ENCODE measurements around the gene ZRANB1. TPM values are rescaled to one million over a fixed set of nuclear protein-coding genes. Genes with fewer than 3 reads are reported as not detected.

The ZRANB1 gene
- total and polyA plus RNA-seq, 2 experiments from 2014 or later: 4.2 to 26.7 TPM

DNA sequence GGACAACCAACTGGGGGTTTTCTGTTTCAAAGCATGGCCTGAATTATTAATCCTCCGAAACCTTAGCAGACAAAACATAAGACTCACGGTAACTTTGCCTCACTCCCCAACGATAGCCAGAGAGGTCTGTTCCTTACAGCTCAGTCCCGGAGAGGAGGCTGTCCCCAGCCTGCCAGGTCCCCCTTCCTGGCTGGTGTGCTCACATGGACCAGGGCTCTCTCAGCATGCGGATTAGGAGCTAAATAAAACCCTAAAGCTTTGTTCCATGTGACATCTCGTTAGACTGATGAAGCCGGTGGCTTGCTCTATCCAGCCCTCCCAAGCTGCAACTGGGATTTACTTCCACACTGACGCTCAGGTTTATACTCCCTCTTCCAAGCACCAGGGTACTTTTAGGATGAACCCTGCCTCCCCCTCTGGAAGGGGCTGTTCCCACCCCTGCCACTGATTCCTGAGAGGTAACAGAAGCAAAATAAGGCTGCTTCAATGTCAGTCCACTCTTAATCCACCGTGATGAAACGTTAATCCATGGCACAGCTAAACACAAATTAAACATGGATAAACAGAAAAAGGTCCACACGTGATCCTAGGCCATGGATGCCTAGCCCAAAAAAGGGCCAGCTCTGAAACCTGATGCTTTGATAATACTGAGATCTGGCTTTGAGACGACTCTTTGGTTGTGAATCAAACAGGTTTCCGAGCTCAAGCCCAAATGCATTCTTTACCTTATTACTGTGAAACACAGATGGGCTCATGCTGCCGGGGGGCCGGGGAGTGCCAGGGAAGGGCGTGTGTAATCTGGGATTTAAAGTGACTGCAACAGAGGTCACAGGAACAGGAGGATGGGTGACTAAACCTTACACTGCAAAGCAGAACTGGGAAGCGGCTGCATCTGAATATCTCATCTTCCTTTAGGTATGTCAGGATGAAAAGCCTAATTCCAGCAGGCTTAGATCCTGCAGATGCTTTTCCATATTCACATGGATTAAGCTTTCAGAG lies 86.2 kb downstream of the ZRANB1 start (continued):
- TF ChIP-seq CTCF (conservative IDR thresholded peaks at IDR 0.05; ENCODE audit: low read depth in 2 of 2): no peak

- TF ChIP-seq NANOG (IDR thresholded peaks at IDR 0.05; ENCODE audit: borderline replicate concordance): no peak
- no peak for TF ChIP-seq POLR2AphosphoS5 (IDR thresholded peaks at IDR 0.05; ENCODE audit: low read depth)
- TF ChIP-seq EZH2 (IDR thresholded peaks at IDR 0.05; ENCODE audit: low read depth, unreplicated experiment): no peak
- TF ChIP-seq, protein P1, sequence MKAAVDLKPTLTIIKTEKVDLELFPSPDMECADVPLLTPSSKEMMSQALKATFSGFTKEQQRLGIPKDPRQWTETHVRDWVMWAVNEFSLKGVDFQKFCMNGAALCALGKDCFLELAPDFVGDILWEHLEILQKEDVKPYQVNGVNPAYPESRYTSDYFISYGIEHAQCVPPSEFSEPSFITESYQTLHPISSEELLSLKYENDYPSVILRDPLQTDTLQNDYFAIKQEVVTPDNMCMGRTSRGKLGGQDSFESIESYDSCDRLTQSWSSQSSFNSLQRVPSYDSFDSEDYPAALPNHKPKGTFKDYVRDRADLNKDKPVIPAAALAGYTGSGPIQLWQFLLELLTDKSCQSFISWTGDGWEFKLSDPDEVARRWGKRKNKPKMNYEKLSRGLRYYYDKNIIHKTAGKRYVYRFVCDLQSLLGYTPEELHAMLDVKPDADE (IDR thresholded peaks at IDR 0.05): no peak
- TF ChIP-seq STAT1 (IDR thresholded peaks at IDR 0.05; ENCODE audit: unreplicated experiment): no peak
- Mint-ChIP-seq H3K27me3 (ENCODE audit: insufficient read depth, low read depth, poor library complexity) (peaks cover 36% of the 10 kb centered on the region), H3K27ac (peak overlapping the region; percentile 73; the same call in 1 of the 2 replicates), H3K36me3 (ENCODE audit: low read depth) (peaks cover 68% of the 10 kb centered on the region), H3K4me3 (no peak overlapping the region), H3K9me3 (no peaks in the 10 kb centered on the region), H3K4me1 (peaks cover 67% of the 10 kb centered on the region)
- 0 out of 2 replicates have a peak overlapping the region, but pooled peaks have one; percentile 83 for H3K27ac ChIP-seq (ENCODE audit: low read depth)
- peaks cover 52% of the 10 kb centered on the region for H3K4me1 ChIP-seq (ENCODE audit: insufficient read depth)
- no peaks in the 10 kb centered on the region for H3K27me3 ChIP-seq (ENCODE audit: insufficient read depth)
- peaks cover 66% of the 10 kb centered on the region for H4K20me1 ChIP-seq (replicated peaks; ENCODE audit: insufficient read depth)
- no peaks in the 10 kb centered on the region for H3F3A ChIP-seq (replicated peaks; ENCODE audit: low read depth)
- H3K4me2 ChIP-seq: peak overlapping the region; percentile 62
- no peaks in the 10 kb centered on the region; the same call in 1 of the 2 replicates for H3K36me3 ChIP-seq (ENCODE audit: insufficient read depth)
- DNase-seq (ENCODE audit: low spot score) (no peak), ATAC-seq (no peak)
- H3K79me2 ChIP-seq (replicated peaks; ENCODE audit: insufficient read depth): peaks cover 100% of the 10 kb centered on the region
- no peak overlapping the region for H3K4me3 ChIP-seq
- H2AFZ ChIP-seq: no peak overlapping the region
- no peaks in the 10 kb centered on the region for H3K9me2 ChIP-seq (ENCODE audit: insufficient read depth)
Observed at GRCh38 chr10:125029584-125030242, 87.8 kb downstream of the ZRANB1 start.

- ATAC-seq: peak; percentile 11; the same call in 1 of the 3 replicates
- H3K4me1 ChIP-seq (ENCODE audit: insufficient read depth): peaks cover 46% of the 10 kb centered on the region
- H3K4me3 Mint-ChIP-seq: no peak overlapping the region
- DNase-seq (ENCODE audit: low spot score): no peak
- no peak overlapping the region for H3K27ac ChIP-seq (ENCODE audit: low read depth)
- H2AFZ ChIP-seq: no peak overlapping the region
- no peak overlapping the region for H3K4me3 ChIP-seq
- H3K9me3 Mint-ChIP-seq: no peaks in the 10 kb centered on the region
- peaks cover 68% of the 10 kb centered on the region for H3K4me1 Mint-ChIP-seq
- peak overlapping the region; percentile 43; the same call in 1 of the 2 replicates for H3K4me2 ChIP-seq
- H3K36me3 Mint-ChIP-seq (ENCODE audit: low read depth): peaks cover 68% of the 10 kb centered on the region
- H3K9me2 ChIP-seq (ENCODE audit: insufficient read depth): no peaks in the 10 kb centered on the region
- peaks cover 100% of the 10 kb centered on the region for H3K79me2 ChIP-seq (replicated peaks; ENCODE audit: insufficient read depth)
- H4K20me1 ChIP-seq (replicated peaks; ENCODE audit: insufficient read depth): peaks cover 58% of the 10 kb centered on the region
- no peak overlapping the region for H3K27ac Mint-ChIP-seq
- no peaks in the 10 kb centered on the region for H3K27me3 ChIP-seq (ENCODE audit: insufficient read depth)
- H3K36me3 ChIP-seq (ENCODE audit: insufficient read depth): no peaks in the 10 kb centered on the region
- no peaks in the 10 kb centered on the region for H3F3A ChIP-seq (replicated peaks; ENCODE audit: low read depth)
- peaks cover 40% of the 10 kb centered on the region for H3K27me3 Mint-ChIP-seq (ENCODE audit: insufficient read depth, low read depth, poor library complexity)
- TF ChIP-seq ZNF462 (CRISPR knock-in tag; IDR thresholded peaks at IDR 0.05): no peak
Observed at GRCh38 chr10:125030567-125031197, 88.8 kb downstream of the ZRANB1 start.
